ENCODE results near the gene GPR37L1.
"Not testable (repeated sequence)": the region's sequence is repeated elsewhere in the genome, so short reads cannot be mapped to it uniquely, and the experiment has no call there.

GPR37L1 gene

DNA sequence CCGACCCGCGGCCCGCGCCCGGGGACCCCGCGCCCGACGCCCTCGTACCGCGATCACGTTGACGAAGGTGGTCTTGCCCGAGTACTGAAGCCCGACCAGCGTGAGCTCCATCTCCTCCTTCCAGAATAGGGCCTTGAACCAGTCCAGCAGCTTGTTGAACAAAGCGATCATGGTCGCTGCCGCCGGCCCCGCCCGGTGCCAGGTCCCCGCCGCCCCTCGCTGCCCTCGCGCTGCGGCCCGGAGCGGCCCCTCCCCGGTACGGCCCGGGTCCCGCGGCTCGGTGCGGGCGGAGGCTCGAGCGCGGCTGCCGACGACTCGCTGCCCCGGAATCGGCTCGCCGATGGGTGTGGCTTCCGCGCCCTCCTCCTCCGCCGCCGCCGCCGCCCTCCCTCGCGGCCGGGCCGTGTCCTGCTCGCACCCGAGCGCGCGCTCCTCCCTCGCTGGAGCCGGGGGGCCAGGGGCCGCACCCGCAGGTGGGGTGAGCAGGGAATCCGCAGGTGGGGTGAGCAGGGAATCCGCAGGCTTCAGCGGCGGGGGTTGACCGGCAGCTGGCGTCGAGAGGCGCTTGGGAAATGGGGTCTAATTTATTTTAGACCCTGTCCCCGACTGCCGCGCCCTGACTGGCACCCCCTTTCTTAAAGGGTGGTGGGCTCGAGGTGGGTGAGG lies 21.8 kb downstream of the GPR37L1 start, which contains the start of gene ARL8A:
Gene ARL8A (minus strand): TSS at position 336 of the 666 bp plus-strand sequence. CDS start 165 bp downstream, at position 171.
- TF ChIP-seq, protein P1, sequence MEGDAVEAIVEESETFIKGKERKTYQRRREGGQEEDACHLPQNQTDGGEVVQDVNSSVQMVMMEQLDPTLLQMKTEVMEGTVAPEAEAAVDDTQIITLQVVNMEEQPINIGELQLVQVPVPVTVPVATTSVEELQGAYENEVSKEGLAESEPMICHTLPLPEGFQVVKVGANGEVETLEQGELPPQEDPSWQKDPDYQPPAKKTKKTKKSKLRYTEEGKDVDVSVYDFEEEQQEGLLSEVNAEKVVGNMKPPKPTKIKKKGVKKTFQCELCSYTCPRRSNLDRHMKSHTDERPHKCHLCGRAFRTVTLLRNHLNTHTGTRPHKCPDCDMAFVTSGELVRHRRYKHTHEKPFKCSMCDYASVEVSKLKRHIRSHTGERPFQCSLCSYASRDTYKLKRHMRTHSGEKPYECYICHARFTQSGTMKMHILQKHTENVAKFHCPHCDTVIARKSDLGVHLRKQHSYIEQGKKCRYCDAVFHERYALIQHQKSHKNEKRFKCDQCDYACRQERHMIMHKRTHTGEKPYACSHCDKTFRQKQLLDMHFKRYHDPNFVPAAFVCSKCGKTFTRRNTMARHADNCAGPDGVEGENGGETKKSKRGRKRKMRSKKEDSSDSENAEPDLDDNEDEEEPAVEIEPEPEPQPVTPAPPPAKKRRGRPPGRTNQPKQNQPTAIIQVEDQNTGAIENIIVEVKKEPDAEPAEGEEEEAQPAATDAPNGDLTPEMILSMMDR (conservative IDR thresholded peaks at IDR 0.05; ENCODE audit: low read length), result no peak
- peak; percentile 38 for DNase-seq (ENCODE audit: low read depth)
- peak within 1 kb of the TSS; percentile 81 for H3K4me3 ChIP-seq (ENCODE audit: low read length)

DNA sequence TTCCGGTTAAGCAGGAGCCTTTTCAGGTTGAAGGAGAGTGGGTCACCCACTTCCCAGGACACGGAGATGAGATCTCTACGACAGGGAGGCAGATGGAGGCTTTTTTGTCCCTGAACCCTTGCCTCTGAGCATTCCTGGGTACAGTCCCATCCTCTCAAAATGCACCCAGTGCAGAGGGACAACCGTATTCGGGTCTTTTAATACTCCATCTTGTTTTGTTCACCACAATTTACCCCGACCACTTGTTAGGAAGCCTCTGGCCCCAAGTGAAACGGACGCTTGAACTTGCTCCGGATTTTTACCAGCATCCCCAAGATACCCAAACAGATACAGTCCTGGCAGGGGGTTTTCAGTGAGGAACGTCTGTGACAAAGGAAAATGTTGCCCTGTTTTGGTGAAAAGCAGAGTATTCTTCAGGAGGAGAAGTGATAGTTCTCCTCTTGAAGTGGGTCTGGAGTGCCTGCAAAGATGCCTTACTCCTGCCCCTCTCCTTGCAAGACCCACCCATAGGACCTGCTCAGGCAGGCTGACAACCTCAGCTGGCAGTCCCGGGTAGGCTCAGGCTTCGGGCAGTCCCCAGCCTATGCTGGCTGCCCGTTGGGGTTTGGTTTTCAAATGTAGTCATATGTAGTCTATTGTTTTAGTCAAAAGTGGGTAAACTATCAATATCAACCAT lies 22.5 kb downstream of the GPR37L1 start:
- H3K4me3 ChIP-seq (ENCODE audit: low read length), result peak overlapping the region; percentile 69
- DNase-seq (ENCODE audit: low read depth), result no peak
- TF ChIP-seq, protein P1 (conservative IDR thresholded peaks at IDR 0.05; ENCODE audit: low read length), result no peak

DNA sequence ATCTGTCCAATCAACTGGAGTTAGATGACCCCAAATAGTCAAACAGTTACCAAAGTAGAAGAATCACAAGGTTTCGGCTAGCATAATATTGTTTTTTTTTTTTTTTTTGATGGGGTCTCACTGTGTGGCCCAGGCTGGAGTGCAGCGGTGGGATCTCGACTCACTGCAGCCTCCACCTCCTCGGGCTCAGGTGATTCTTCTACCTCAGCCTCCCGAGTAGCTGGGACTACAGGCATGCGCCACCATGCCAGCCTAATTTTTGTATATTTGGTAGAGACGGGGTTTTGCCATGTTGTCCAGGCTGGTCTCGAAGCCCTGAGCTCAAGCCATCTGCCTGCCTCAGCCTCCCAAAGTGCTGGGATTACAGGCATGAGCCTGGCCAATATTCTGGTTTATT lies 23.0 kb downstream of the GPR37L1 start:
- not testable (repeated sequence) for DNase-seq (ENCODE audit: low read depth)
- peak overlapping the region; percentile 69 for H3K4me3 ChIP-seq (ENCODE audit: low read length)

DNA sequence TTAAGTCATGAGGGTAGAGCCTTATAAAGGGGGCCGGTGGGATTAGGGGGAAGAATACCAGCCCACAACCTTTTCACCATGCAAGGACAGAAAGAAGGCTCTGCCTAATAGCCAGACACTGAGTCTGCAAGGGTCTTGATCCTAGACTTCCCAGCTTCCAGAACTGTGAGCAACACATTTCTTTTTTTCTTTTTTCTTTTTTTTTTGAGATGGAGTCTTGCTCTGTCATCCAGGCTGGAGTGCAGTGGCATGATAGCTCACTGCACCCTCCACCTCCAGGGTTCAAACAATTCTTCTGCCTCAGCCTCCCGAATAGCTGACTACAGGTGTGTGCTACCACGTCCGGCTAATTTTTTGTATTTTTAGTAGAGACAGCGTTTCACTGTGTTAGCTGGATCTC lies 23.6 kb downstream of the GPR37L1 start:
- H3K4me3 ChIP-seq (ENCODE audit: low read length), result no peak overlapping the region
- TF ChIP-seq, protein P1 (conservative IDR thresholded peaks at IDR 0.05; ENCODE audit: low read length), result no peak
- no peak for DNase-seq (ENCODE audit: low read depth)

DNA sequence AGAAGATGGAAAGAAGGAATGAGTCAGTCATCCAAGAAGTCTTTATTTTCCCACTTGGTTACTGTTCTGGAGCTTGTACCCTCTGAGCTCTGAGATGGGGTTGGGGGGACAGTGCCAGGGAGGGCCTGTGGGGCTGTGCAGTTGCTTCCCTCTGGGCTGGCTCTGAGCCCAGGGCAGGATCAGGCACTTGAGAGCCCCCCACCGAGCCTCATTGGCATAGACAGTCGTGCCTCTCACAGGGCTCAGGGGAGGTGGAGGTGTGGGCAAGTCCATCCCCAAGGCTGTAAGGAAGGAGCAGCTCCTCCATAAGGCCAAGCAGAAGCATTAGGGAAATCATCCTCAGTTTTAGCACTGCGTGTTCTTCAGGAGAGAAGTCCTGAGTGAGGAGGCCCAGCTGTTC lies 24.3 kb downstream of the GPR37L1 start:
- DNase-seq (ENCODE audit: low read depth), result no peak
- TF ChIP-seq, protein P1 (conservative IDR thresholded peaks at IDR 0.05; ENCODE audit: low read length), result no peak
- no peak overlapping the region for H3K4me3 ChIP-seq (ENCODE audit: low read length)

DNA sequence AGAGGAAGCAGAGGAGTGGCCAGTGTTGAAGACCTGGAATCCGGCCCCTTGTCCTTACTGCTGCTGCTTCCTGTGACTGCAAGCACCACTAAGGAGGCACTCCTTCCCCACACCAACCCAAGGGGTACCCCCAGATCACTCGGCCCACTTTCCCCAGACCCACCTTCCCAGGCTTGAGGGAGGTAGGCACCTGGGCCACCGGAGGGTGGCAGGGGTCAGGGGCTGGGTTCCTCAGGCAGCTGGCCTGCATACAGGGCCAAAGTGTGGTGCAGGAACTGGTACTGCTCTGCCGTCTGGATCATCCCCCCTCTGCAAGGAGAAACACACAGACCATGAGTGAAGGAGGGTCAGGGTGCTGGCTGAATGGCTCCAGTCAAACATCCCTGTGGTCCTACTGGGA lies 25.7 kb downstream of the GPR37L1 start:
- no peak for DNase-seq (ENCODE audit: low read depth)
- H3K4me3 ChIP-seq (ENCODE audit: low read length), result no peak overlapping the region
- TF ChIP-seq, protein P1 (conservative IDR thresholded peaks at IDR 0.05; ENCODE audit: low read length), result no peak

DNA sequence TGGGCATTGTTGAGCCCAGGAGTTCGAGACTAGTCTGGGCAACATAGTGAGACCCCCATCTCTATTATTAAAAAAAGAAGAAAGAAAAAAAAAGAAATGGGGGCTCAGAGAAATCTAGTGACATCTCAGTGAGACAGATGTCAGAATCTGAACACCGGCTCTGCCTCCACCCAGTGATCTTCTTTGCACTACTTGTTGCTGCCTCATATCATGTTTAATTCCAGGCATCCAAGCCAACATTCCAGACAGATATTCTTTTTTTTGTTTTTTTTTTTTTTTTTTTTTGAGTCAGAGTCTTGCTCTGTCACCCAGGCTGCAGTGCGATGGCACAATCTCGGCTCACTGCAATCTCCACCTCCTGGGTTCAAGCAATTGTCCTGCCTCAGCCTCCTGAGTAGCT lies 26.8 kb downstream of the GPR37L1 start:
- TF ChIP-seq, protein P1 (conservative IDR thresholded peaks at IDR 0.05; ENCODE audit: low read length), result no peak
- DNase-seq (ENCODE audit: low read depth), result peak; percentile 58
- no peak overlapping the region for H3K4me3 ChIP-seq (ENCODE audit: low read length)

Data from AG10803 (cell line).